Muscle of leg (tissue), 11 donors: ENCODE data around the gene ARID5B. TPM values are rescaled to one million over a fixed set of nuclear protein-coding genes. Genes with fewer than 3 reads are reported as not detected.

Source experiments
- DNase-seq: peaks from one replicate; pipeline ENCODE4 v3.0.0; 2013
- H3K27ac ChIP-seq: one replicate; pipeline ENCODE4 v1.5.1; 2013; ENCODE audit warnings: mild to moderate bottlenecking, low read length, control low read depth
- H3K27me3 ChIP-seq: one replicate; pipeline ENCODE4 v1.6.1; 2013; ENCODE audit warnings: low read length; ENCODE audit not compliant: control insufficient read depth, insufficient read depth
- H3K36me3 ChIP-seq: one replicate; pipeline ENCODE4 v1.6.1; 2013; ENCODE audit warnings: low read length; ENCODE audit not compliant: control insufficient read depth, insufficient read depth
- H3K4me1 ChIP-seq: one replicate; pipeline ENCODE4 v1.6.1; 2013; ENCODE audit warnings: low read length; ENCODE audit not compliant: control insufficient read depth, insufficient read depth
- H3K4me3 ChIP-seq: one replicate; pipeline ENCODE4 v1.5.1; 2013; ENCODE audit warnings: low read length, control low read depth
- H3K9me3 ChIP-seq: replicated peaks from 2 replicates; pipeline ENCODE4 v1.6.1; 2013; ENCODE audit warnings: low read depth, low read length; ENCODE audit not compliant: control insufficient read depth
- WGBS: methylation state at CpG from one replicate; pipeline ENCODE4 v1.1.5; 2013; ENCODE audit warnings: missing lambda C conversion rate; ENCODE audit not compliant: insufficient coverage; 5-methylcytosine and 5-hydroxymethylcytosine counted together
- polyA plus RNA-seq, 8 donors: library from polyadenylated mRNA; unstranded; fragments of 120-200 nt; gene quantifications; one replicate each; pipeline versions ENCODE4 v1.2.1 to v1.2.3, GENCODE V29; 2013; ENCODE audit warnings: inconsistent platforms in 1 of 8, low replicate concordance in 1 of 8; ENCODE audit not compliant: insufficient read length in 8 of 8, insufficient read depth in 1 of 8
- total RNA-seq: library from RNA; stranded (reverse); fragments of 120-200 nt; gene quantifications from one replicate; pipeline ENCODE4 v1.2.4, GENCODE V29; 2013

Gene ARID5B
- total and polyA plus RNA-seq, 9 donors, result 10.3 to 24.2 (median 15.2) TPM

GRCh38 chr10:62019685-62020359 is 118.3 kb downstream of the ARID5B start:
- Histone ChIP-seq H3K9me3 (no peaks in the 10 kb centered on the region), H3K36me3 (no peaks in the 10 kb centered on the region), H3K27ac (peak overlapping the region; percentile 86), H3K27me3 (no peaks in the 10 kb centered on the region), H3K4me3 (no peak overlapping the region), H3K4me1 (peaks cover 19% of the 10 kb centered on the region)
- peak; percentile 94 for DNase-seq
- 40% methylated on average over 2 of the region's 6 CpGs for WGBS

- H3K36me3 ChIP-seq, result no peaks in the 10 kb centered on the region
- no peak overlapping the region for H3K27ac ChIP-seq
- no peaks in the 10 kb centered on the region for H3K9me3 ChIP-seq
- WGBS, result no CpG with 5 or more reads among the region's 2 CpGs
- H3K4me3 ChIP-seq, result no peak overlapping the region
- no peaks in the 10 kb centered on the region for H3K27me3 ChIP-seq
- H3K4me1 ChIP-seq, result peaks cover 14% of the 10 kb centered on the region
- no peak for DNase-seq
These were observed 119.7 kb downstream of the ARID5B start for GRCh38 chr10:62021128-62021665.

GRCh38 chr10:62021978-62022802 is 120.7 kb downstream of the ARID5B start:
- 100% methylated on average over 1 of the region's 5 CpGs for WGBS
- Histone ChIP-seq H3K4me3 (no peak overlapping the region), H3K9me3 (no peaks in the 10 kb centered on the region), H3K27me3 (no peaks in the 10 kb centered on the region), H3K27ac (no peak overlapping the region), H3K36me3 (no peaks in the 10 kb centered on the region), H3K4me1 (peaks cover 10% of the 10 kb centered on the region)
- no peak for DNase-seq

GRCh38 chr10:62022830-62023229 is 121.3 kb downstream of the ARID5B start:
- DNase-seq, result no peak
- WGBS, result 74% methylated on average over 5 of the region's 6 CpGs
- Histone ChIP-seq H3K9me3 (no peaks in the 10 kb centered on the region), H3K4me3 (no peak overlapping the region), H3K27ac (no peak overlapping the region), H3K27me3 (no peaks in the 10 kb centered on the region), H3K4me1 (peaks cover 9% of the 10 kb centered on the region), H3K36me3 (no peaks in the 10 kb centered on the region)

- H3K4me3 ChIP-seq, result no peak overlapping the region
- H3K4me1 ChIP-seq, result peaks cover 7% of the 10 kb centered on the region
- H3K36me3 ChIP-seq, result no peaks in the 10 kb centered on the region
- no peaks in the 10 kb centered on the region for H3K9me3 ChIP-seq
- no peaks in the 10 kb centered on the region for H3K27me3 ChIP-seq
- WGBS, result no CpG with 5 or more reads among the region's 1 CpG
- H3K27ac ChIP-seq, result no peak overlapping the region
- no peak for DNase-seq
These were observed 121.8 kb downstream of the ARID5B start for GRCh38 chr10:62023329-62023728.

GRCh38 chr10:62024026-62024701 is 122.7 kb downstream of the ARID5B start:
- WGBS, result no CpG with 5 or more reads among the region's 4 CpGs
- no peaks in the 10 kb centered on the region for H3K9me3 ChIP-seq
- H3K4me1 ChIP-seq, result peaks cover 4% of the 10 kb centered on the region
- H3K27ac ChIP-seq, result no peak overlapping the region
- no peaks in the 10 kb centered on the region for H3K27me3 ChIP-seq
- no peaks in the 10 kb centered on the region for H3K36me3 ChIP-seq
- no peak overlapping the region for H3K4me3 ChIP-seq
- no peak for DNase-seq

- Histone ChIP-seq H3K36me3 (no peaks in the 10 kb centered on the region), H3K27ac (no peak overlapping the region), H3K4me1 (no peaks in the 10 kb centered on the region), H3K9me3 (no peaks in the 10 kb centered on the region), H3K27me3 (no peaks in the 10 kb centered on the region), H3K4me3 (no peak overlapping the region)
- no CpG with 5 or more reads among the region's 4 CpGs for WGBS
- DNase-seq, result no peak
These were observed 123.8 kb downstream of the ARID5B start for GRCh38 chr10:62025134-62025794.

- Histone ChIP-seq H3K9me3 (no peaks in the 10 kb centered on the region), H3K4me1 (no peaks in the 10 kb centered on the region), H3K27me3 (no peaks in the 10 kb centered on the region), H3K27ac (no peak overlapping the region), H3K36me3 (no peaks in the 10 kb centered on the region), H3K4me3 (no peak overlapping the region)
- no CpG with 5 or more reads among the region's 4 CpGs for WGBS
- no peak for DNase-seq
These were observed 124.7 kb downstream of the ARID5B start for GRCh38 chr10:62025901-62026879.

- H3K4me1 ChIP-seq, result peaks cover 3% of the 10 kb centered on the region
- WGBS, result 94% methylated on average over 2 of the region's 5 CpGs
- no peak for DNase-seq
- H3K36me3 ChIP-seq, result no peaks in the 10 kb centered on the region
- no peaks in the 10 kb centered on the region for H3K27me3 ChIP-seq
- H3K4me3 ChIP-seq, result no peak overlapping the region
- no peaks in the 10 kb centered on the region for H3K9me3 ChIP-seq
- H3K27ac ChIP-seq, result no peak overlapping the region
These were observed 126.5 kb downstream of the ARID5B start for GRCh38 chr10:62027841-62028501.
